ENCODE data around the gene CRKL.
"Not testable (repeated sequence)": the region's sequence is repeated elsewhere in the genome, so short reads cannot be mapped to it uniquely, and the experiment has no call there.

Gene CRKL

GRCh38 chr22:20967697-20968211 lies 50.5 kb downstream of the CRKL start:
- no peak for DNase-seq

GRCh38 chr22:20968281-20968977 lies 51.2 kb downstream of the CRKL start:
- DNase-seq, result no peak

GRCh38 chr22:20970939-20971657 lies 53.9 kb downstream of the CRKL start:
- DNase-seq, result no peak

- not testable (repeated sequence) for DNase-seq
Observed at GRCh38 chr22:20972014-20972694, 54.9 kb downstream of the CRKL start.

- DNase-seq, result no peak
Observed at GRCh38 chr22:20972933-20973577, 55.8 kb downstream of the CRKL start.

GRCh38 chr22:20973634-20974286 lies 56.6 kb downstream of the CRKL start:
- DNase-seq, result no peak

GRCh38 chr22:20974336-20974955 lies 57.2 kb downstream of the CRKL start:
- DNase-seq, result no peak

- DNase-seq, result no peak
Observed at GRCh38 chr22:20975541-20976290, 58.5 kb downstream of the CRKL start.

GRCh38 chr22:20976291-20976877 lies 59.2 kb downstream of the CRKL start:
- DNase-seq, result no peak

GRCh38 chr22:20977019-20977418 lies 59.8 kb downstream of the CRKL start:
- no peak for DNase-seq

- DNase-seq, result no peak
Observed at GRCh38 chr22:20977516-20978170, 60.4 kb downstream of the CRKL start.

- no peak for DNase-seq
Observed at GRCh38 chr22:20978419-20978818, 61.2 kb downstream of the CRKL start.

- DNase-seq, result no peak
Observed at GRCh38 chr22:20979243-20979809, 62.1 kb downstream of the CRKL start.

- no peak for DNase-seq
Observed at GRCh38 chr22:20979940-20980453, 62.8 kb downstream of the CRKL start.

- DNase-seq, result no peak
Observed at GRCh38 chr22:20980523-20980922, 63.3 kb downstream of the CRKL start.

- no peak for DNase-seq
Observed at GRCh38 chr22:20980938-20981722, 63.9 kb downstream of the CRKL start.

GRCh38 chr22:20981787-20982562 lies 64.8 kb downstream of the CRKL start, which contains the start of gene LZTR1:
Gene LZTR1, plus strand, starts transcription at chr22:20982297. Its CDS starts 75 bp downstream, at chr22:20982372.
- DNase-seq, result no peak

GRCh38 chr22:20982563-20982882 lies 65.3 kb downstream of the CRKL start:
- DNase-seq, result no peak

Measured in NCI-H187 treated with DMSO at 0.1 percent for 48 hours (cell line).